ENCODE results near the gene OLA1. TPM values are rescaled to one million over a fixed set of nuclear protein-coding genes. Genes with fewer than 3 reads are reported as not detected.
"Not testable (repeated sequence)": the region's sequence is repeated elsewhere in the genome, so short reads cannot be mapped to it uniquely, and the experiment has no call there.

Gene OLA1
- total and polyA plus RNA-seq, 5 experiments from 2014 or later: 39.6 to 79.9 (median 62.3) TPM

GRCh38 chr2:174247474-174248186 is 702 bp downstream of the OLA1 start:
- Mint-ChIP-seq H3K4me1 (peaks cover 8 to 36% (median 27%) of the 10 kb centered on the region in 4 donors), H3K9me3 (no peaks in the 10 kb centered on the region), H3K4me3 (peak overlapping the region; percentile 79 to 90 (median 88)), H3K27me3 (peaks cover 0 to 5% (median 0%) of the 10 kb centered on the region in 5 donors), H3K27ac (peak overlapping the region in 8 of 10 donors; percentile 53 to 88 (median 79)), H3K36me3 (peaks cover 0 to 29% (median 1%) of the 10 kb centered on the region in 3 donors)
- no peak for ATAC-seq
- POLR2A ChIA-PET: interaction anchor here (0.6 to 1.4 kb wide), 3 partner anchors 148 to 847 kb away, joined by 3 to 5 read pairs (median 4); partner anchors contain the start of gene SCRN3
- DNase-seq: peak in 2 of 10 donors; percentile 11 to 17

- H3K4me3 Mint-ChIP-seq: peak overlapping the region in 5 of 10 donors; percentile 6 to 89 (median 28)
- no peaks in the 10 kb centered on the region for H3K9me3 Mint-ChIP-seq
- H3K27ac Mint-ChIP-seq: peak overlapping the region in 1 of 10 donors; percentile 53
- POLR2A ChIA-PET: no interaction called here
- ATAC-seq (no peak), DNase-seq (no peak)
- H3K36me3 Mint-ChIP-seq: peaks cover 0 to 36% (median 7%) of the 10 kb centered on the region in 3 donors
- H3K4me1 Mint-ChIP-seq: peaks cover 10 to 37% (median 29%) of the 10 kb centered on the region in 4 donors
- peaks cover 0 to 5% (median 0%) of the 10 kb centered on the region in 5 donors for H3K27me3 Mint-ChIP-seq
These were observed 1.4 kb downstream of the OLA1 start for GRCh38 chr2:174246944-174247381.

- Mint-ChIP-seq H3K36me3 (peaks cover 0 to 46% (median 13%) of the 10 kb centered on the region in 3 donors), H3K4me1 (peaks cover 14 to 44% (median 39%) of the 10 kb centered on the region in 4 donors)
- H3K27me3 Mint-ChIP-seq, H3K27ac Mint-ChIP-seq, POLR2A ChIA-PET, H3K9me3 Mint-ChIP-seq, DNase-seq, ATAC-seq, H3K4me3 Mint-ChIP-seq: not testable (repeated sequence)
These were observed 2.7 kb downstream of the OLA1 start for GRCh38 chr2:174245628-174246027.

GRCh38 chr2:174245065-174245464 is 3.3 kb downstream of the OLA1 start:
- DNase-seq: no peak
- Mint-ChIP-seq H3K4me1 (peaks cover 17 to 48% (median 41%) of the 10 kb centered on the region in 4 donors), H3K9me3 (no peaks in the 10 kb centered on the region), H3K4me3 (no peak overlapping the region), H3K27ac (no peak overlapping the region), H3K36me3 (peaks cover 0 to 46% (median 14%) of the 10 kb centered on the region in 3 donors), H3K27me3 (no peaks in the 10 kb centered on the region)
- ATAC-seq: no peak
- POLR2A ChIA-PET: no interaction called here

GRCh38 chr2:174243812-174244211 is 4.5 kb downstream of the OLA1 start:
- POLR2A ChIA-PET: interaction anchor here (0.6 kb wide), 1 partner anchor 266 kb away, joined by 5 read pairs; no protein-coding TSS in a partner anchor
- no peak overlapping the region for H3K27ac Mint-ChIP-seq
- DNase-seq (no peak), ATAC-seq (no peak)
- H3K4me1 Mint-ChIP-seq: peaks cover 17 to 50% (median 41%) of the 10 kb centered on the region in 4 donors
- H3K9me3 Mint-ChIP-seq: no peaks in the 10 kb centered on the region
- H3K27me3 Mint-ChIP-seq: no peaks in the 10 kb centered on the region
- H3K36me3 Mint-ChIP-seq: peaks cover 0 to 47% (median 14%) of the 10 kb centered on the region in 3 donors
- no peak overlapping the region for H3K4me3 Mint-ChIP-seq

GRCh38 chr2:174240097-174240496 is 8.2 kb downstream of the OLA1 start:
- Mint-ChIP-seq H3K4me1 (peaks cover 17 to 41% (median 40%) of the 10 kb centered on the region in 4 donors), H3K9me3 (no peaks in the 10 kb centered on the region), H3K27ac (peak overlapping the region in 2 of 10 donors; percentile 17 to 21), H3K4me3 (peak overlapping the region in 2 of 10 donors; percentile 23 to 26), H3K36me3 (peaks cover 0 to 39% (median 22%) of the 10 kb centered on the region in 3 donors), H3K27me3 (no peaks in the 10 kb centered on the region)
- DNase-seq: no peak
- POLR2A ChIA-PET: interaction anchor here (1.0 kb wide), 1 partner anchor 9 kb away, joined by 4 read pairs; no protein-coding TSS in a partner anchor
- ATAC-seq: no peak

GRCh38 chr2:174236429-174236828 is 11.9 kb downstream of the OLA1 start:
- DNase-seq (no peak), ATAC-seq (no peak)
- peaks cover 0 to 3% (median 0%) of the 10 kb centered on the region in 9 donors for H3K9me3 Mint-ChIP-seq
- no peaks in the 10 kb centered on the region for H3K27me3 Mint-ChIP-seq
- peaks cover 0 to 24% (median 17%) of the 10 kb centered on the region in 3 donors for H3K36me3 Mint-ChIP-seq
- peaks cover 17 to 58% (median 46%) of the 10 kb centered on the region in 4 donors for H3K4me1 Mint-ChIP-seq
- POLR2A ChIA-PET: no interaction called here
- H3K27ac Mint-ChIP-seq: no peak overlapping the region
- H3K4me3 Mint-ChIP-seq: no peak overlapping the region

- Mint-ChIP-seq H3K4me1 (peaks cover 13 to 52% (median 39%) of the 10 kb centered on the region in 4 donors), H3K27ac (peak overlapping the region in 2 of 10 donors; percentile 7 to 25), H3K27me3 (no peaks in the 10 kb centered on the region), H3K36me3 (peaks cover 0 to 21% (median 12%) of the 10 kb centered on the region in 3 donors), H3K9me3 (peaks cover 0 to 3% (median 0%) of the 10 kb centered on the region in 9 donors), H3K4me3 (no peak overlapping the region)
- POLR2A ChIA-PET: no interaction called here
- no peak for DNase-seq
- no peak for ATAC-seq
These were observed 12.7 kb downstream of the OLA1 start for GRCh38 chr2:174235680-174236079.

GRCh38 chr2:174233771-174234275 is 14.5 kb downstream of the OLA1 start:
- peak in 1 of 2 donors; percentile 35 for ATAC-seq
- Mint-ChIP-seq H3K4me3 (peak overlapping the region in 3 of 10 donors; percentile 9 to 57 (median 42)), H3K4me1 (peaks cover 8 to 45% (median 34%) of the 10 kb centered on the region in 4 donors), H3K9me3 (peaks cover 0 to 3% (median 0%) of the 10 kb centered on the region in 9 donors), H3K27ac (no peak overlapping the region), H3K27me3 (no peaks in the 10 kb centered on the region), H3K36me3 (peaks cover 0 to 30% (median 22%) of the 10 kb centered on the region in 3 donors)
- no peak for DNase-seq
- POLR2A ChIA-PET: interaction anchor here (1.3 kb wide), 1 partner anchor 16 kb away, joined by 3 read pairs; no protein-coding TSS in a partner anchor

- H3K9me3 Mint-ChIP-seq: no peaks in the 10 kb centered on the region
- DNase-seq: no peak
- no peaks in the 10 kb centered on the region for H3K27me3 Mint-ChIP-seq
- peaks cover 0 to 13% (median 5%) of the 10 kb centered on the region in 4 donors for H3K4me1 Mint-ChIP-seq
- peaks cover 11 to 55% (median 41%) of the 10 kb centered on the region in 3 donors for H3K36me3 Mint-ChIP-seq
- no peak overlapping the region for H3K27ac Mint-ChIP-seq
- POLR2A ChIA-PET: no interaction called here
- no peak overlapping the region for H3K4me3 Mint-ChIP-seq
- no peak for ATAC-seq
These were observed 20.6 kb downstream of the OLA1 start for GRCh38 chr2:174227748-174228147.

- Mint-ChIP-seq H3K4me3 (no peak overlapping the region), H3K9me3 (no peaks in the 10 kb centered on the region), H3K4me1 (peaks cover 0 to 5% (median under 1%) of the 10 kb centered on the region in 4 donors), H3K27ac (peak overlapping the region in 1 of 10 donors; percentile 63), H3K36me3 (peaks cover 11 to 57% (median 35%) of the 10 kb centered on the region in 3 donors), H3K27me3 (no peaks in the 10 kb centered on the region)
- DNase-seq (no peak), ATAC-seq (no peak)
- POLR2A ChIA-PET: no interaction called here
These were observed 23.6 kb downstream of the OLA1 start for GRCh38 chr2:174224665-174225288.

- H3K36me3 Mint-ChIP-seq: peaks cover 11 to 55% (median 30%) of the 10 kb centered on the region in 3 donors
- no peaks in the 10 kb centered on the region for H3K27me3 Mint-ChIP-seq
- H3K4me1 Mint-ChIP-seq: peaks cover 0 to 2% (median under 1%) of the 10 kb centered on the region in 4 donors
- H3K4me3 Mint-ChIP-seq: no peak overlapping the region
- H3K27ac Mint-ChIP-seq: no peak overlapping the region
- no peaks in the 10 kb centered on the region for H3K9me3 Mint-ChIP-seq
- no peak for ATAC-seq
- POLR2A ChIA-PET: no interaction called here
- DNase-seq: no peak
These were observed 24.2 kb downstream of the OLA1 start for GRCh38 chr2:174224125-174224524.
